Cortex of kidney (tissue), 1 donor: ENCODE data around the gene ABHD1.
"Not testable (repeated sequence)": the region's sequence is repeated elsewhere in the genome, so short reads cannot be mapped to it uniquely, and the experiment has no call there.

Experiments used
- DNase-seq: peaks from one replicate; lab custom pipeline; 2025; lab: John Stamatoyannopoulos, UW

Gene ABHD1

GRCh38 chr2:27110603-27111352 is 12.8 kb upstream of the ABHD1 start:
- not testable (repeated sequence) for DNase-seq

GRCh38 chr2:27111392-27112078 is 12.1 kb upstream of the ABHD1 start:
- DNase-seq, result not testable (repeated sequence)

- DNase-seq, result no peak
Observed at GRCh38 chr2:27115519-27115918, 8.1 kb upstream of the ABHD1 start.

GRCh38 chr2:27117995-27118524 is 5.6 kb upstream of the ABHD1 start:
- no peak for DNase-seq

GRCh38 chr2:27118525-27119329 is 4.9 kb upstream of the ABHD1 start, which contains the start of gene CGREF1:
CGREF1 (minus strand) TSS chr2:27119128; CDS start chr2:27104366, 14,762 bp downstream.
- DNase-seq, result no peak

GRCh38 chr2:27119330-27119670 is 4.3 kb upstream of the ABHD1 start:
- not testable (repeated sequence) for DNase-seq

- DNase-seq, result no peak
Observed at GRCh38 chr2:27121906-27122305, 1.7 kb upstream of the ABHD1 start.

GRCh38 chr2:27122791-27123190 is 824 bp upstream of the ABHD1 start:
- no peak for DNase-seq

- no peak for DNase-seq
Observed at GRCh38 chr2:27125104-27125503, 1.5 kb downstream of the ABHD1 start.

GRCh38 chr2:27126252-27126710 is 2.7 kb downstream of the ABHD1 start:
- DNase-seq, result no peak

- DNase-seq, result no peak
Observed at GRCh38 chr2:27127883-27128667, 4.5 kb downstream of the ABHD1 start.

GRCh38 chr2:27128668-27129571 is 5.3 kb downstream of the ABHD1 start:
- no peak for DNase-seq

GRCh38 chr2:27130396-27130795 is 6.8 kb downstream of the ABHD1 start:
- no peak for DNase-seq

GRCh38 chr2:27131429-27131828 is 7.8 kb downstream of the ABHD1 start:
- no peak for DNase-seq

- DNase-seq, result no peak
Observed at GRCh38 chr2:27133195-27133875, 9.7 kb downstream of the ABHD1 start.

GRCh38 chr2:27133905-27134780 is 10.5 kb downstream of the ABHD1 start, which contains the start of gene PREB:
PREB (minus strand) TSS chr2:27134636; CDS start chr2:27134421, 215 bp downstream.
- DNase-seq, result peak; percentile 79

- DNase-seq, result no peak
Observed at GRCh38 chr2:27134781-27135477, 11.3 kb downstream of the ABHD1 start.

GRCh38 chr2:27135478-27135955 is 11.9 kb downstream of the ABHD1 start:
- no peak for DNase-seq
